ENCODE results near the gene FADS1. TPM values are rescaled to one million over a fixed set of nuclear protein-coding genes. Genes with fewer than 3 reads are reported as not detected.

The FADS1 gene
- total and polyA plus RNA-seq, 2 of the 8 experiments (the other 6 are each of a cell fraction or from before 2014, with no cell fraction given), result 115 to 141 TPM

DNA sequence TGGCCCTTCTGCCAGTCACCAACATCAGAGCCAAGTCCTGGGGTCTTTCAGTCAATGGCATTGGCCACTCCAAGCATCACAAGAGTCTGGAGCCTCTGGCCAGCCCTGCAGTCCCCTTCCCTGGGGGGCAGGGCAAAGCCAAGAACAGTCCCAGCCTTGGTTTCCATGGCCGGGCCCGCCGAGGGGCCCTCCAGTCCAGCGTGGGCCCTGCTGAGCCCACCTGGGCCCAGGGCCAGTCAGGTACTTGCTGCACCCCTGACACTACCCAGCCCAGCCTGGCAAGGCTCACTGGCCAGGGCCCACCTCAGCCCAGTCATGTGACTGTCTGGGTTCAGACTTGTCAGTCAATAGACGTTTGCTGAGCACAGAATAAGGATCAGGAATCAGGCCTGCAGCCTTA lies 35.2 kb downstream of the FADS1 start (continued):
- TF ChIP-seq, protein P1, sequence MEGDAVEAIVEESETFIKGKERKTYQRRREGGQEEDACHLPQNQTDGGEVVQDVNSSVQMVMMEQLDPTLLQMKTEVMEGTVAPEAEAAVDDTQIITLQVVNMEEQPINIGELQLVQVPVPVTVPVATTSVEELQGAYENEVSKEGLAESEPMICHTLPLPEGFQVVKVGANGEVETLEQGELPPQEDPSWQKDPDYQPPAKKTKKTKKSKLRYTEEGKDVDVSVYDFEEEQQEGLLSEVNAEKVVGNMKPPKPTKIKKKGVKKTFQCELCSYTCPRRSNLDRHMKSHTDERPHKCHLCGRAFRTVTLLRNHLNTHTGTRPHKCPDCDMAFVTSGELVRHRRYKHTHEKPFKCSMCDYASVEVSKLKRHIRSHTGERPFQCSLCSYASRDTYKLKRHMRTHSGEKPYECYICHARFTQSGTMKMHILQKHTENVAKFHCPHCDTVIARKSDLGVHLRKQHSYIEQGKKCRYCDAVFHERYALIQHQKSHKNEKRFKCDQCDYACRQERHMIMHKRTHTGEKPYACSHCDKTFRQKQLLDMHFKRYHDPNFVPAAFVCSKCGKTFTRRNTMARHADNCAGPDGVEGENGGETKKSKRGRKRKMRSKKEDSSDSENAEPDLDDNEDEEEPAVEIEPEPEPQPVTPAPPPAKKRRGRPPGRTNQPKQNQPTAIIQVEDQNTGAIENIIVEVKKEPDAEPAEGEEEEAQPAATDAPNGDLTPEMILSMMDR (IDR thresholded peaks at IDR 0.05; ENCODE audit: control extremely low read depth in 1 of 3, insufficient read depth in 1 of 3, low read depth in 1 of 3, low read length in 3 of 3), result no peak
- no peak for TF ChIP-seq NANOG (IDR thresholded peaks at IDR 0.05; ENCODE audit: insufficient read depth, low read depth, low read length, poor library complexity, severe bottlenecking)
- TF ChIP-seq KDM1A (IDR thresholded peaks at IDR 0.05; ENCODE audit: borderline replicate concordance, low read length), result no peak
